ENCODE measurements around the gene KPNA3.

GRCh38 chr13:49829715-49830114, 37.2 kb upstream of the KPNA3 start:
- TF ChIP-seq EZH2 (IDR thresholded peaks at IDR 0.05; ENCODE audit: insufficient read depth, poor library complexity, severe bottlenecking), result no peak
- TF ChIP-seq EZH2phosphoT487 (IDR thresholded peaks at IDR 0.05; ENCODE audit: insufficient read depth, low read depth), result no peak

Data from GM23248 (cell line).